PC-9 (cell line): ENCODE data around the gene ANKFY1.

Source experiments
- EZH2 ChIP-seq: fragments of 200-600 bp; sonication (generic); IDR thresholded peaks from 2 replicates; pipeline ENCODE4 v1.8.0; 2017; ENCODE audit warnings: antibody characterized with exemption, low read depth
- TF ChIP-seq, protein P1 (sequence below): fragments of 200-600 bp; sonication (generic); conservative IDR thresholded peaks from 2 replicates; pipeline ENCODE4 v1.6.1; 2017; ENCODE audit warnings: mixed run types, antibody characterized with exemption, mild to moderate bottlenecking, moderate library complexity

DNA sequence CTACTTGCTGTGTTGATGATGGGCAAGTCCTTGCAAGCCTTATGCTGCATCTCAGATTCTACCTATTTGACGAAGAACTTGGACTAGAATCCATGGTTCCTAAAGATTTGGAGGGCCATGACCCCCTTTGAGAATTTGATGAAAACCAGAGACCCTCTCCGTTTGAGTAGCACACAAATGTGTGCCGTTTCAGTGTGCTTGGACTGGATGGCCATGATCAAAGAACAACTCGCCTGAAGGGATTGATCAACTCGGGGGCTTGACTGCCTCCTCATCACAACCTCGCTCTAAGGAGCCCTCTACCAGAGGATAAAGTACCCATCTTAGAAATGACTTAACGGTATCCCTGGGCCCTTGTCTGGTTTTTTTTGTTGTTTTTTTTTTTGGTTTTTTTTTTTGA lies 2.8 kb upstream of the ANKFY1 start:
- TF ChIP-seq, protein P1, sequence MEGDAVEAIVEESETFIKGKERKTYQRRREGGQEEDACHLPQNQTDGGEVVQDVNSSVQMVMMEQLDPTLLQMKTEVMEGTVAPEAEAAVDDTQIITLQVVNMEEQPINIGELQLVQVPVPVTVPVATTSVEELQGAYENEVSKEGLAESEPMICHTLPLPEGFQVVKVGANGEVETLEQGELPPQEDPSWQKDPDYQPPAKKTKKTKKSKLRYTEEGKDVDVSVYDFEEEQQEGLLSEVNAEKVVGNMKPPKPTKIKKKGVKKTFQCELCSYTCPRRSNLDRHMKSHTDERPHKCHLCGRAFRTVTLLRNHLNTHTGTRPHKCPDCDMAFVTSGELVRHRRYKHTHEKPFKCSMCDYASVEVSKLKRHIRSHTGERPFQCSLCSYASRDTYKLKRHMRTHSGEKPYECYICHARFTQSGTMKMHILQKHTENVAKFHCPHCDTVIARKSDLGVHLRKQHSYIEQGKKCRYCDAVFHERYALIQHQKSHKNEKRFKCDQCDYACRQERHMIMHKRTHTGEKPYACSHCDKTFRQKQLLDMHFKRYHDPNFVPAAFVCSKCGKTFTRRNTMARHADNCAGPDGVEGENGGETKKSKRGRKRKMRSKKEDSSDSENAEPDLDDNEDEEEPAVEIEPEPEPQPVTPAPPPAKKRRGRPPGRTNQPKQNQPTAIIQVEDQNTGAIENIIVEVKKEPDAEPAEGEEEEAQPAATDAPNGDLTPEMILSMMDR: no peak
- no peak for TF ChIP-seq EZH2
